ENCODE data around the gene TSPAN9.

Gene TSPAN9

DNA sequence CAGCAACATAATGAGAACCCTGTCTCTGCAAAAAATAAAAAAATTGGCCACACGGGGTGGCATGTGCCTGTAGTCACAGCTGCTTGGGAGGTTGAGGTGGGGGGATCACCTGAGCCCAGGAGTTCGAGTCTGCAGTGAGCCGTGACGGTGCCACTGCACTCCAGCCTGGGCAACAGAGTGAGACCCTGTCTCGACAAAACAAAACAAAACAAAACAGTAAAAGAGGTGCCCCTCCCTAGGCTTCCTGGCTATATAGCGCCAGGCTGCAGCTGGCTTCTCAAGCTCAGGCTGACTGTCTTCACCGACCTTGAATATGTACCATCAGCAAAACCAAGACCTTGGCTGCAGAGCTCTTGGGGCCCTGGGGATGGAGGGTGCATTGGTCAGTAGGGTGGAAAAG is 29.4 kb downstream of the TSPAN9 start:
- no peak for TF ChIP-seq FOXP2 (optimal IDR thresholded peaks at IDR 0.05; ENCODE audit: borderline replicate concordance, extremely low read depth, extremely low read length, insufficient read depth)
- TF ChIP-seq, protein P1, sequence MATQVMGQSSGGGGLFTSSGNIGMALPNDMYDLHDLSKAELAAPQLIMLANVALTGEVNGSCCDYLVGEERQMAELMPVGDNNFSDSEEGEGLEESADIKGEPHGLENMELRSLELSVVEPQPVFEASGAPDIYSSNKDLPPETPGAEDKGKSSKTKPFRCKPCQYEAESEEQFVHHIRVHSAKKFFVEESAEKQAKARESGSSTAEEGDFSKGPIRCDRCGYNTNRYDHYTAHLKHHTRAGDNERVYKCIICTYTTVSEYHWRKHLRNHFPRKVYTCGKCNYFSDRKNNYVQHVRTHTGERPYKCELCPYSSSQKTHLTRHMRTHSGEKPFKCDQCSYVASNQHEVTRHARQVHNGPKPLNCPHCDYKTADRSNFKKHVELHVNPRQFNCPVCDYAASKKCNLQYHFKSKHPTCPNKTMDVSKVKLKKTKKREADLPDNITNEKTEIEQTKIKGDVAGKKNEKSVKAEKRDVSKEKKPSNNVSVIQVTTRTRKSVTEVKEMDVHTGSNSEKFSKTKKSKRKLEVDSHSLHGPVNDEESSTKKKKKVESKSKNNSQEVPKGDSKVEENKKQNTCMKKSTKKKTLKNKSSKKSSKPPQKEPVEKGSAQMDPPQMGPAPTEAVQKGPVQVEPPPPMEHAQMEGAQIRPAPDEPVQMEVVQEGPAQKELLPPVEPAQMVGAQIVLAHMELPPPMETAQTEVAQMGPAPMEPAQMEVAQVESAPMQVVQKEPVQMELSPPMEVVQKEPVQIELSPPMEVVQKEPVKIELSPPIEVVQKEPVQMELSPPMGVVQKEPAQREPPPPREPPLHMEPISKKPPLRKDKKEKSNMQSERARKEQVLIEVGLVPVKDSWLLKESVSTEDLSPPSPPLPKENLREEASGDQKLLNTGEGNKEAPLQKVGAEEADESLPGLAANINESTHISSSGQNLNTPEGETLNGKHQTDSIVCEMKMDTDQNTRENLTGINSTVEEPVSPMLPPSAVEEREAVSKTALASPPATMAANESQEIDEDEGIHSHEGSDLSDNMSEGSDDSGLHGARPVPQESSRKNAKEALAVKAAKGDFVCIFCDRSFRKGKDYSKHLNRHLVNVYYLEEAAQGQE (IDR thresholded peaks at IDR 0.05; ENCODE audit: insufficient read depth in 1 of 2, low read depth in 2 of 2, low read length in 2 of 2), result no peak
- TF ChIP-seq POLR2AphosphoS5 (IDR thresholded peaks at IDR 0.05; ENCODE audit: low read depth, low read length), result no peak
- TF ChIP-seq SIN3A (IDR thresholded peaks at IDR 0.05; ENCODE audit: borderline replicate concordance, insufficient read depth, low read length), result no peak
- TF ChIP-seq TAF1 (IDR thresholded peaks at IDR 0.05; ENCODE audit: borderline replicate concordance, insufficient read depth, low read length), result no peak

DNA sequence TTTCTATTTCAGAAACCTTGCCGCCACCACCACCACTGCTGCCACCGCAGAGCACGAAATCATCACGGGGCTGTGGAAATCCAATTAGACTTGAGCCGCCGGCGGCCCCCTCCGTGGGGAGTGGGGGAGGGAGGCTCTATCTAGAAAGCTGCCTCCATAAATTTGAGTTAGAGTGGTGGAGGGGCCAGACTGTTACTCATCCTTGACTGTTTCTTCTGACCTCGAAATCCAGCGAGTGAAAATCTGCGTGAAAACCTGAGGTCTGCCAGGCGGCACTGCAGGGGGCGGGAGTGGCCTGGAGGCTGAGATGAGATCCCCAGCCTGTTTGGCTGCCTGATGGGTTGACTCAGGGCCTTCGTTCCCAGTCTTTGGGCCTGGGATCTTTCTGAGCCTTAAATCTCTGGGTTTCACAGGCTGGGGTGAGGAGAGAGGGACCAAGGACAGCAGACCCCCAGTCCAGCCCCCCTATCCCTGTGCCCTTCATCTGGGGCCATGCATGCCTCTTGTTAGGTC is 29.9 kb downstream of the TSPAN9 start:
- no peak for TF ChIP-seq TAF1 (IDR thresholded peaks at IDR 0.05; ENCODE audit: borderline replicate concordance, insufficient read depth, low read length)
- TF ChIP-seq, protein P1 (IDR thresholded peaks at IDR 0.05; ENCODE audit: insufficient read depth in 1 of 2, low read depth in 2 of 2, low read length in 2 of 2), result 0 out of 4 replicates have a peak, but pooled peaks of 1 of the 2 experiments have one; percentile 8

DNA sequence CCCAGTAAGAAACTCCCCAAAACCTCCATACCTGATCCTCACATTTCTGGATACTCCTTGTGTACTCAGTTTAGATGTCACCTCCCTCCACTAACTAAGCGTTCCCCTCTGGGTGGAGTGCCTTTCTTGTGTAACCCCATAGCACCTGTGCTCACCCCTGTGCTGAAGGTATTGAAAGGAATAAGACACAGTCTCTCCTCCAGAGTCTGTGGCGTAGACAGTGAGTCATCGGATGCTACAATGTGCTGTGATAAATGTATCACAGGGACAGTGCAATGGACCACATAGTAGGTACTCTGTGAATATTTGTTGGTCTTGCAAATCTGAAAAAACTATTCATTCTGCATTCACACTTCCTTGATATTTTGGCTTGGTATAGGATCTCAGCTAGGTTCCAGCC is 30.8 kb downstream of the TSPAN9 start:
- no peak for TF ChIP-seq POLR2AphosphoS5 (IDR thresholded peaks at IDR 0.05; ENCODE audit: low read depth, low read length)
- no peak for TF ChIP-seq FOXP2 (optimal IDR thresholded peaks at IDR 0.05; ENCODE audit: borderline replicate concordance, extremely low read depth, extremely low read length, insufficient read depth)
- TF ChIP-seq, protein P1 (IDR thresholded peaks at IDR 0.05; ENCODE audit: insufficient read depth in 1 of 2, low read depth in 2 of 2, low read length in 2 of 2), result no peak
- TF ChIP-seq TAF1 (IDR thresholded peaks at IDR 0.05; ENCODE audit: borderline replicate concordance, insufficient read depth, low read length), result no peak
- no peak for TF ChIP-seq SIN3A (IDR thresholded peaks at IDR 0.05; ENCODE audit: borderline replicate concordance, insufficient read depth, low read length)

DNA sequence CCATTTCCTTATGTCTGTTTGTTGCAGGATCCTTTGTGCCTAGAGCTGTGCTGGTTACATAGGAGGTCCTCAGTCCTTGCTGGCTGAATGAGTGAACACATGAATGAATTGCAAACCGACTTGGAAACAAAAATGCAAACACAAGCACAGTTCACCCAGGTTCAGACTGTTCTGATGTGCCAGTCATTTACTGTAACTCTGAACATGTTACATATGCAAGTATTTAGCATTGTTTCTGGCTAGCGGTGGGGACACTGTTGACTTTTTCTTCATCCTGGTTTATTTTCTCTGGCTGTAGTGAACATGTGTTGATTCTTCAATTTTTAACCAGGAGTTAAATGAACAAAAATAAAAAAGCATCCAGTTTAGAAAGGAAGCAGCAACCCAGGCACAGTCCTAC is 33.4 kb downstream of the TSPAN9 start:
- TF ChIP-seq, protein P1 (IDR thresholded peaks at IDR 0.05; ENCODE audit: insufficient read depth in 1 of 2, low read depth in 2 of 2, low read length in 2 of 2), result no peak
- TF ChIP-seq SIN3A (IDR thresholded peaks at IDR 0.05; ENCODE audit: borderline replicate concordance, insufficient read depth, low read length), result no peak
- no peak for TF ChIP-seq TAF1 (IDR thresholded peaks at IDR 0.05; ENCODE audit: borderline replicate concordance, insufficient read depth, low read length)
- no peak for TF ChIP-seq FOXP2 (optimal IDR thresholded peaks at IDR 0.05; ENCODE audit: borderline replicate concordance, extremely low read depth, extremely low read length, insufficient read depth)
- no peak for TF ChIP-seq POLR2AphosphoS5 (IDR thresholded peaks at IDR 0.05; ENCODE audit: low read depth, low read length)
